Measurements from ENCODE around the gene CHRNA9. TPM values are rescaled to one million over a fixed set of nuclear protein-coding genes. Genes with fewer than 3 reads are reported as not detected.

Gene CHRNA9
- total and polyA plus RNA-seq, 2 experiments from 2014 or later = not detected

DNA sequence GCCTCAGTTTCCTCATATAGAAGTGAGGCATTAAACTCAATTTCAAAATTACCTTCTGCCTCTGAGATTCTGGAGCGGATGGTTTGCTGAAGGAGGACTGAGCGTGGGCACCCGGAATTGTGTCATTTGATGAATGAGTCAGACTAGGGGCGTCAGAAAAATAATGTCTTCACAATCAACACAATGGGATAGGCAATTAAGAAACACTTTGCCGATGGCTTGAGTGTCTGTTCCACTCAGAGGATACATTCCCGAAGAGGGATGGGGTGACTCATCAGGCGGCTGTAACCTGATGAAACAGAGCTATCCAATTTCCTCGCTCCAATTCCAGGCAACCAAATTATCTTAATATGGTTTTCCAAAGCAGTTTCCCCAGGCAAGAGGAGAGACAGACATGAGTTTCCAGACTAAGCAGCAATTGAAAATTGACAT, 1.2 kb upstream of the CHRNA9 start:
- no peaks in the 10 kb centered on the region for H3K36me3 ChIP-seq
- H3K27ac ChIP-seq = no peak overlapping the region
- H3K4me3 ChIP-seq = no peak overlapping the region
- H3K9me3 ChIP-seq (ENCODE audit: low read depth) = no peaks in the 10 kb centered on the region
- peak in 1 of 2 donors; percentile 87 for DNase-seq (ENCODE audit: low read depth in 1 of 2, low spot score in 1 of 2)
- H3K4me1 ChIP-seq (ENCODE audit: low read depth) = no peaks in the 10 kb centered on the region
- TF ChIP-seq, protein P1, sequence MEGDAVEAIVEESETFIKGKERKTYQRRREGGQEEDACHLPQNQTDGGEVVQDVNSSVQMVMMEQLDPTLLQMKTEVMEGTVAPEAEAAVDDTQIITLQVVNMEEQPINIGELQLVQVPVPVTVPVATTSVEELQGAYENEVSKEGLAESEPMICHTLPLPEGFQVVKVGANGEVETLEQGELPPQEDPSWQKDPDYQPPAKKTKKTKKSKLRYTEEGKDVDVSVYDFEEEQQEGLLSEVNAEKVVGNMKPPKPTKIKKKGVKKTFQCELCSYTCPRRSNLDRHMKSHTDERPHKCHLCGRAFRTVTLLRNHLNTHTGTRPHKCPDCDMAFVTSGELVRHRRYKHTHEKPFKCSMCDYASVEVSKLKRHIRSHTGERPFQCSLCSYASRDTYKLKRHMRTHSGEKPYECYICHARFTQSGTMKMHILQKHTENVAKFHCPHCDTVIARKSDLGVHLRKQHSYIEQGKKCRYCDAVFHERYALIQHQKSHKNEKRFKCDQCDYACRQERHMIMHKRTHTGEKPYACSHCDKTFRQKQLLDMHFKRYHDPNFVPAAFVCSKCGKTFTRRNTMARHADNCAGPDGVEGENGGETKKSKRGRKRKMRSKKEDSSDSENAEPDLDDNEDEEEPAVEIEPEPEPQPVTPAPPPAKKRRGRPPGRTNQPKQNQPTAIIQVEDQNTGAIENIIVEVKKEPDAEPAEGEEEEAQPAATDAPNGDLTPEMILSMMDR (IDR thresholded peaks at IDR 0.05; ENCODE audit: low read depth, low read length) = no peak
- no peaks in the 10 kb centered on the region for H3K27me3 ChIP-seq

DNA sequence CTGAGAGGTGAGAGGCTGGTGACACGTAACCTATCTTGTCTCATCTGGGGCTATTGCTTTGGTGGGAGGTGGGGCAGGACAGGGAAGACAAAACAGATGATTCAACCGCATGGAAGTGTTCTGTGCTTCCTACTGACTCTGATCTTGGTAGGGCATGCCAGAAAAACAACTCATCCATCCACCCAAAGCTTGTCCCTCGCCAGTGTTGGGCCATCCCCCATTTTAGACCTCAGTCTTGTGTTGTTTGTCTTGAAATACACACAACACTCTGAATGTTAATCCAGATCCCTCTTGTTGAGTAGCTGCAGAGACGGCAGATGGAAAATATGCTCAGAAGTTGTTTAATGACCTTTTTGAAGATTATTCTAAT, 377 bp downstream of the CHRNA9 start:
- no peaks in the 10 kb centered on the region for H3K9me3 ChIP-seq (ENCODE audit: low read depth)
- no peak overlapping the region for H3K27ac ChIP-seq
- peak in 1 of 2 donors; percentile 46 for DNase-seq (ENCODE audit: low read depth in 1 of 2, low spot score in 1 of 2)
- H3K4me3 ChIP-seq = no peak overlapping the region
- no peaks in the 10 kb centered on the region for H3K4me1 ChIP-seq (ENCODE audit: low read depth)
- no peaks in the 10 kb centered on the region for H3K27me3 ChIP-seq
- TF ChIP-seq, protein P1 (IDR thresholded peaks at IDR 0.05; ENCODE audit: low read depth, low read length) = no peak
- no peaks in the 10 kb centered on the region for H3K36me3 ChIP-seq

DNA sequence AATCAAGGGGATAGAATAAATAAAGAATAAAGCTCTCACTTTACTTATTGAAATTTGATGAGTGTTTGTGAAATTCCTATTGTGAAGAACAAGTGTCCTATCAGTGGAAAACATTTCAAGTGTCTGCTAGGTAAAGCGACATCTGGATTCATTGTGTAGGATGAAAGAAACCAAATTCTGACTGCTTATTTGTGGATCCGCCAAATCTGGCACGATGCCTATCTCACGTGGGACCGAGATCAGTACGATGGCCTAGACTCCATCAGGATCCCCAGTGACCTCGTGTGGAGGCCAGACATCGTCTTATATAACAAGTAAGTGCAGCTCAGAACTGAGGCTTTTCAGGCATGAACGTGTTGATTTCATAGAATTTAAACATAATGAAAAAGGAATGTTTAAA, 1.9 kb downstream of the CHRNA9 start:
- no peak for DNase-seq (ENCODE audit: low read depth in 1 of 2, low spot score in 1 of 2)
- no peaks in the 10 kb centered on the region for H3K36me3 ChIP-seq
- H3K27me3 ChIP-seq = no peaks in the 10 kb centered on the region
- no peak overlapping the region for H3K4me3 ChIP-seq
- no peaks in the 10 kb centered on the region for H3K9me3 ChIP-seq (ENCODE audit: low read depth)
- no peak overlapping the region for H3K27ac ChIP-seq
- no peaks in the 10 kb centered on the region for H3K4me1 ChIP-seq (ENCODE audit: low read depth)
- TF ChIP-seq, protein P1 (IDR thresholded peaks at IDR 0.05; ENCODE audit: low read depth, low read length) = no peak

DNA sequence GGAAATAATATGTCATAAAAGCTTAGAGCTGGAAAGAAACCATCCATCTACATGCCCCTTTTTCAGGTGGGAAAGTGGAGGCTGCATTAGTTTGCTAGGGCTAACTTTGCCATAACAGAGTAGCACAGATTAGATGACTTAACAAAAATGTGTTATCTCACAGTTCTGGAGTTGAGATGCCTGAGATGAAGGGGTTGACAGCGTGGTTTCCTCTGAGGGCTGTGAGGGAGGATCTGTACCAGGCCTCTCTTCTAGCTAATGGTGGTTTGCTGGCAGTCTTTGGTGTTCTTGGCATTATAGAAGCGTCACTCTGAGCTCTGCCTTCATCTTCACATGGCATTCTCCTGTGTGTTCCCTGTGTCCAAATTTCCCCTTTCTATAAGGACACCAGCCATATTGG, 2.4 kb downstream of the CHRNA9 start:
- H3K27me3 ChIP-seq = no peaks in the 10 kb centered on the region
- H3K4me3 ChIP-seq = no peak overlapping the region
- H3K36me3 ChIP-seq = no peaks in the 10 kb centered on the region
- no peak for DNase-seq (ENCODE audit: low read depth in 1 of 2, low spot score in 1 of 2)
- H3K4me1 ChIP-seq (ENCODE audit: low read depth) = no peaks in the 10 kb centered on the region
- TF ChIP-seq, protein P1 (IDR thresholded peaks at IDR 0.05; ENCODE audit: low read depth, low read length) = no peak
- no peak overlapping the region for H3K27ac ChIP-seq
- no peaks in the 10 kb centered on the region for H3K9me3 ChIP-seq (ENCODE audit: low read depth)

DNA sequence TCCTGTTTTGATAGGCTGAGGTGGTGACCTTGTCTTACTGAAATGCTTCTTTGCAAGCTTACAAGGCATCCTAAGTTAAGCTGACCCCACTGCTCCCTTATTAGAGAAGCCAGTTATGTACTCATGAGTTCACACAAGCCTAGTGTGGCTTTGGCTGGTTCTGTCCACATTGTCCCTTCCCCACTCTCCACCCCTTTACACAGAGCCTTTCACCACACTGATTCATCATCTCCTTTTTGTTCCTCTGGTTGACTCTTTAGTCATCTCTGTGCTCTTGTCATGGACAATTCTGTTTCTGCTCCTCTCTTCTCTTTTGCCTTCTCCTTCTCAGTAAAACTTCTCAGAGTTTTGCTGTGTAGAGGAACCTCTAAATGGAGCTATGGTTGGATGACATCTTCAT, 4.9 kb downstream of the CHRNA9 start:
- DNase-seq (ENCODE audit: low read depth in 1 of 2, low spot score in 1 of 2) = no peak
- no peaks in the 10 kb centered on the region for H3K4me1 ChIP-seq (ENCODE audit: low read depth)
- TF ChIP-seq, protein P1 (IDR thresholded peaks at IDR 0.05; ENCODE audit: low read depth, low read length) = no peak
- H3K27ac ChIP-seq = no peak overlapping the region
- no peaks in the 10 kb centered on the region for H3K27me3 ChIP-seq
- no peaks in the 10 kb centered on the region for H3K36me3 ChIP-seq
- no peak overlapping the region for H3K4me3 ChIP-seq
- H3K9me3 ChIP-seq (ENCODE audit: low read depth) = no peaks in the 10 kb centered on the region

DNA sequence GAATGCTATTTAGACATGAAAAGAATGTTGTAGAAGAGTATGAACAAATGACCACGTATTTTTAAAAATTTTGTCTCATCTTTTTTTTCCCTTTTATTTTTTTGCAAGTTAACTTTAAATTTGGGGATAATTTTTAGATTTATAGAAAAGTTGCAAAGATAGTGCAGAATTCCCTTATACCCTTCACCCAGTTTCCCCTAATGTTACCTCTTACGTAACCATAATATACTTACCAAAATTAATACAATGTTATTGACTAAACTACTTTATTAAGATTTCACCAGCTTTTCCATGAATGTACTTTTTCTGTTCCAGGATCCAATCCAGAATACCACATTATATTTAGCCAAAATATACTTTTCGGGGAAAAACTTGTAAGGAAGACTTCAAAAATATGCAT, 12.3 kb downstream of the CHRNA9 start:
- TF ChIP-seq, protein P1 (IDR thresholded peaks at IDR 0.05; ENCODE audit: low read depth, low read length) = no peak
- H3K9me3 ChIP-seq (ENCODE audit: low read depth) = no peaks in the 10 kb centered on the region
- DNase-seq (ENCODE audit: low read depth in 1 of 2, low spot score in 1 of 2) = no peak
- no peaks in the 10 kb centered on the region for H3K4me1 ChIP-seq (ENCODE audit: low read depth)
- H3K36me3 ChIP-seq = no peaks in the 10 kb centered on the region
- H3K27me3 ChIP-seq = no peaks in the 10 kb centered on the region
- H3K4me3 ChIP-seq = no peak overlapping the region
- no peak overlapping the region for H3K27ac ChIP-seq

Measured in cardiac muscle cell (in vitro differentiated cells and primary cell).